ENCODE measurements around the gene GGACT.
"Not testable (repeated sequence)": the region's sequence is repeated elsewhere in the genome, so short reads cannot be mapped to it uniquely, and the experiment has no call there.

The GGACT gene

GRCh38 chr13:100630555-100630954 is 42.0 kb upstream of the GGACT start:
- TF ChIP-seq CTCF (IDR thresholded peaks at IDR 0.05; ENCODE audit: borderline replicate concordance, insufficient read depth, low read depth, low read length), result no peak
- H3K4me3 ChIP-seq (ENCODE audit: low read depth, low read length), result no peak overlapping the region

- TF ChIP-seq CTCF (IDR thresholded peaks at IDR 0.05; ENCODE audit: borderline replicate concordance, insufficient read depth, low read depth, low read length), result no peak
- no peak overlapping the region for H3K4me3 ChIP-seq (ENCODE audit: low read depth, low read length)
Observed at GRCh38 chr13:100627120-100627519, 38.5 kb upstream of the GGACT start.

- H3K4me3 ChIP-seq (ENCODE audit: low read depth, low read length), result no peak overlapping the region
- TF ChIP-seq CTCF (IDR thresholded peaks at IDR 0.05; ENCODE audit: borderline replicate concordance, insufficient read depth, low read depth, low read length), result no peak
Observed at GRCh38 chr13:100625447-100625846, 36.9 kb upstream of the GGACT start.

GRCh38 chr13:100620792-100621191 is 32.2 kb upstream of the GGACT start:
- no peak for TF ChIP-seq CTCF (IDR thresholded peaks at IDR 0.05; ENCODE audit: borderline replicate concordance, insufficient read depth, low read depth, low read length)
- no peak overlapping the region for H3K4me3 ChIP-seq (ENCODE audit: low read depth, low read length)

GRCh38 chr13:100619940-100620339 is 31.4 kb upstream of the GGACT start:
- no peak for TF ChIP-seq CTCF (IDR thresholded peaks at IDR 0.05; ENCODE audit: borderline replicate concordance, insufficient read depth, low read depth, low read length)
- H3K4me3 ChIP-seq (ENCODE audit: low read depth, low read length), result no peak overlapping the region

GRCh38 chr13:100618897-100619296 is 30.3 kb upstream of the GGACT start:
- not testable (repeated sequence) for H3K4me3 ChIP-seq (ENCODE audit: low read depth, low read length)

GRCh38 chr13:100613031-100613430 is 24.4 kb upstream of the GGACT start:
- no peak overlapping the region for H3K4me3 ChIP-seq (ENCODE audit: low read depth, low read length)
- TF ChIP-seq CTCF (IDR thresholded peaks at IDR 0.05; ENCODE audit: borderline replicate concordance, insufficient read depth, low read depth, low read length), result no peak
